ENCODE results near the gene KRTAP29-1.
"Not testable (repeated sequence)": the region's sequence is repeated elsewhere in the genome, so short reads cannot be mapped to it uniquely, and the experiment has no call there.

Gene KRTAP29-1

DNA sequence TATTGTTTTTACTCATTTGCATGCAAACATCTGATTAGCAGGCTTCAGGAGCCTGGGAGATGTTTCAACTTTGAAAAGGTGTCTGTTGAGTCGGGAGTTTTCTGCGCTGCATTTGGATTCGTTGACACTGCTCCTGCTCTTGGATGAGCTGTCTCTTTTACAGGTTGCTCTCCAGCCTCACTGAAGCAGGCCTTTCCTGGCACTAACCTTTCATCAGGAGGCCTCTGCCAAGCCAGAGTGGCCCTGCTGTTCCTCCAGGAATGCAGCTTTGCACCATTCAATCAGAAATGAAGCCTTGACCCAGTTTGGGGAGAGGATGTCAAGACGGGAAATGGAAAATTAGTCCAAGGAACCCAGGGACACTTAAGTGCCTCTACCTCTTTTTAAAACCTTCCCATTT is 330 bp upstream of the KRTAP29-1 start:
- no peak for DNase-seq (ENCODE audit: low read depth in 2 of 2, low spot score in 1 of 2)

DNA sequence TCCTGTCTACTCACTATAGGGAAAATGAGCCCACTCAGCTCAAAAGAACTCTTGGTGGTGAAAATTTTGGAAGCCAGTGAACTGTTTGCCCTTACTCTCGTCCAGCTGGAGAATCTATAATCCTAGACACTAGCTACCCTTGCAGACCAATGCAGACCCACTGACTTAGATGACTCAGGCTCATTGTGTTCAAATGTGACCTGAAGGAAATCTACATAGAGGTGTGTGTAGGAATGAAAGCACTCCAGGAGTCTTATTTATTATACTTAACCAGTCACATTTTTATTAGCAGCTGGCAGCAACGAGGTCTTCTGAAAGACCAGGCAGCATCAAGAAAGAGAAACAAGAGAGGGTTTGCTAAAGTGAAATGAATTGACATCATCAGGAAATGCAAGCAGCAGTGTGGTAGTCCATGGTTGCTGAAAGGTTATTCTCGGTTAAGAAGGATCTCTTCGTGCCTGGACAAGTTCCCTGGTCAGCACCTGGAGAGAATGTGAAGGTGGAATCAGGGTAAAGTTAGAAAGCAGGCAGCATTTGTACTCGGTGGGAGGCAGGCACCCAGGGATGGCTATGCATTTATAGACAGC is 1.4 kb downstream of the KRTAP29-1 start:
- DNase-seq (ENCODE audit: low read depth in 2 of 2, low spot score in 1 of 2): no peak

DNA sequence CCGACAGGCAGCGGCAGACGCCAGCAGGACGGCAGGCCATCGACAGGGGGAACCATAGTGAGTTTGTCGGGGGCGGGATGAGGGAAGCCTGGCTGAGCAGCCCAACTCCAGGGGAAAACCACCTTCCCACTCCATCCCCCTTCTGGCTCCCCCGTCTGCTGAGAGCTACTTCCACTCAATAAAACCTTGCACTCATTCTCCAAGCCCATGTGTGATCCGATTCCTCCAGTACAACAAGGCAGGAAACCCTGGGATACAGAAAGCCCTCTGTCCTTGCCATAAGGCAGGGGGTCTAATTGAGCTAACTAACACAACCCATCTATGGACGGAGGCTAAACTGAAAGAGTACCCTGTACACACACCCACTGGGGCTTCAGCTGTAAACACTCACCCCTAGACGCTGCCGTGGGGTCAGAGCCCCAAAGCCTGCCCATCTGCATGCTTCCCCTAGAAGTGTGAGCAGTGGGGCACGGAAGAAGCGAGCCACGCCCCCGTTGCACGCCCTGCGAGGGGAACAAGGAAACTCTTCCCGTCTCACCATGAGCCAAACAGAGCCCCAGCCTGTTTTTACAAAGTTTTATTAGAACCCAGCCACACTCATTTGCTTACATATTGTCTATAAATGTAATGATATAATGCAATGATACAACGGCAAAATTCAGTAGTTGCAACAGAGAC is 4.1 kb downstream of the KRTAP29-1 start:
- DNase-seq (ENCODE audit: low read depth in 2 of 2, low spot score in 1 of 2): no peak

DNA sequence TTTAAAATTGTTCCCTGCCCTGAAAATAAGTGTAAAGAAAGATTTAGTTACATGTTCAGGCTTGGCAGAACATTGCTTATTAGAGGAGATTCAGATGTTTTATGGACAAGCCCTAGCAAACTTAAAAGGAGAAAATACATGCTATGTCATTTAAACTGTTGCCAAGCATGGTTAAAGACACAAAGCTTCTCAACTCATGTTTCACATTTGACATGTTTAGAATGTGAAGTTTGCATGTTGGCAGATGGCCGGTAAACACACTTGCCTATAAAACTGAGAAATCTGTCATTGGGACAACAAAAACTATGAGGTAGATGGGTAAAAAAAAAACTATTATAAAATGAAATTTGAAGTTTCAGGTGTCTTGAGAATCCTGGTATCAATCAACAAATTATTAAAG is 5.8 kb downstream of the KRTAP29-1 start:
- no peak for DNase-seq (ENCODE audit: low read depth in 2 of 2, low spot score in 1 of 2)

DNA sequence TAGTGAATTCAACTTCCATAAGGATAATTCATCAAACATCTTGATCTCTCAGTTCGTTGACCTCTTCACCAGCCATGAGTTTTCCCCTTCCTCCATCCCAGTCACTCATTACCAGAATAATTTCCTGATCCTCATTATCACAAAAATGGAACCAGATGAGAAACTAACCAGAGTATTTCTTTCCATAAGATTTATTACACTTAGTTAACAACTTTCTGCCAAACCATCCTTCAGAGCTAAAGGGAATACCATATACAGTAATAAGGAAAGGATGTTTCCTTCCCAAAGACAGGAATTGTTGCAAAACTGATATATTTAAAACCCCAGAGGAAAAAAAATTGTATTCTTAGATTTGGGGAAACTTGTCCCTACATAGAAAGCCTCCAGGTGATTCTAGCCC is 8.6 kb downstream of the KRTAP29-1 start:
- no peak for DNase-seq (ENCODE audit: low read depth in 2 of 2, low spot score in 1 of 2)

DNA sequence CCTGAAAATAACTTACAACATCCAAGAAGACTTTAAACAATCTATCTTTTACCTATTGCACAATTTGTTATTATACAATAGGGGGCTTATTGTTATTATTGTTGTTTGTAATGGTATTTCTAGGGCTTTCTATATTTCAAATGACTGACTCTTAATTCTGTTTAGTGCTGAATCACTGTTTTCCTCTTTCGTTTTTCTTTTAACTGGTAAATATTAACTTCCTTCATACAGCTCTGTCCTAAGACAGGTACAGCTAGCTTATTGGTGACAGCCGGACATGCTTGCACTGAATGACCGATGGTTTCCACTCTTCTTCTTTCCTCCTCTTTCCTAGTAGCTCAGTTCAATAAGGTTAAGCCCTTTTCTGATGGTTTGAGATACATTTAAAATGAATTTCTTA is 15.6 kb downstream of the KRTAP29-1 start:
- DNase-seq (ENCODE audit: low read depth in 2 of 2, low spot score in 1 of 2): no peak

DNA sequence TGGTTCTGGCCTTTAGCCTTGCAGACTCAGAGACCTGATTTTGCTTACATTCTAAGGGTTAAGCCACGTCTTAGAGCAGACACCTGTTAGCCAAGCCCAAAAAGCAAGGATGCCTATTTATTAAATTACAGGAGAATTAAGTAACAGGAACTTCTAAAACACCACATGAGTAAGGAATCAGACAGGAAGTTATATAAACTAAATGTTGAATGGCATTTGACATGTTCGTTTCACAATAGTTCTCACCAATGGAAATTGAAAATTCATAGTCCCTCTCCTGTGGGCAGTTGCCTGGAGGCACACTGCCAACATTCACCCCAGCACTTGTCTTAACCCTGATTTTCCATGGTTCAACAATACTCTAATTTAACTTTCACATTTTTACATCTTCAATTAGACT is 18.1 kb downstream of the KRTAP29-1 start:
- no peak for DNase-seq (ENCODE audit: low read depth in 2 of 2, low spot score in 1 of 2)

DNA sequence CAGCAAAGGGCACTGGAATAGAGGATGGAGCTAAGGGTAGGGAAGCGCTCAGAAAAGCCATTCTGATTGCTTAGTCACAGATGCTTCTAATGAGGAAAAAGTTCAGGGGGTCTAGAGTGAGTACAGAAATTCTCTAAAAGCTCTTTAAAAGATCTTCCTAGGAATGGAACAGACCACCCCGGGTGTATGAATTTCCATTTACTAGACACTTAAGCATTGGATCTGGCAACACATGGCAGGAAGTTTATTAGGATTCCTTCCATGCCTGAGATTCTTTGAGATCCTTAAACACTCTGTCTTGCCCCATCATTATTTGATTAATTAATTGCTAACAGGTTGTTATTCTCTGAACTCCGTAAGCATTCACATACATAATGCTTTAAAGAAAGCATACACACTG is 18.6 kb downstream of the KRTAP29-1 start:
- no peak for DNase-seq (ENCODE audit: low read depth in 2 of 2, low spot score in 1 of 2)

DNA sequence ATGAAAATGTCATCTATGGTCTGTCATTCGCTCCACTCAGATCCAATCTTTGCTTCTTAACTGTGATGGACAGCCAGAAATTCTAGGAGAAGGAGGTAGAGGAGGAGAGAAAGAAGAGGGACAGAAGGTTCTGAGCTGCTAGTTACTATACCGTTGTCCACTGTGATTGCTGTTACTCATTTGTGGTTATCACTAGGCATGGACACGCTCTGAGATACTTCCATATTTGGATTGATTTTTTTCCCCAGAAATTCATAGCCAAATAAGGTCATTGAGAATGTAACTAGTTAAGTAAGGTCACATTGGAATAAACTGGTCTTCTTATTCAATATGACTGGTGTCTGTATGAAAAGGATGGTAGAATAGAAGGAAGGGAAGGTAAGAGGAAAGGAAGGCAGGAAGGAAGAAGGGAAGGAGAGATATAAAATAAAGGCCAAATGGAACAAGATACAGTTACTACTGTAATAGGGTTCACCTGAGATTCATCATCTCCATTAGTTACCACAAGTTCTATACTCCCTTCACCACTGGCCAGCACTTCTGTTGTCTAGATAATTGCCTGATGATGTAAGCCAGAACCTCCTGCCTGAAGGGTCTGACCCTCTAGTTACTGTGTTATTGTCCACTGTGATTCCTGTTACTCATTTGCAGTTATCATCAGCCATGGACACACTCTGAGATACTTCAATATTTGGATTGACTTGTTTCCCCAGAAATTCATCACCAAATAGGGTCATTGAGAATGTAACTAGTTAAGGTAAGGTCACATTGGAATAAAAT is 24.3 kb downstream of the KRTAP29-1 start:
- DNase-seq (ENCODE audit: low read depth in 2 of 2, low spot score in 1 of 2): no peak

DNA sequence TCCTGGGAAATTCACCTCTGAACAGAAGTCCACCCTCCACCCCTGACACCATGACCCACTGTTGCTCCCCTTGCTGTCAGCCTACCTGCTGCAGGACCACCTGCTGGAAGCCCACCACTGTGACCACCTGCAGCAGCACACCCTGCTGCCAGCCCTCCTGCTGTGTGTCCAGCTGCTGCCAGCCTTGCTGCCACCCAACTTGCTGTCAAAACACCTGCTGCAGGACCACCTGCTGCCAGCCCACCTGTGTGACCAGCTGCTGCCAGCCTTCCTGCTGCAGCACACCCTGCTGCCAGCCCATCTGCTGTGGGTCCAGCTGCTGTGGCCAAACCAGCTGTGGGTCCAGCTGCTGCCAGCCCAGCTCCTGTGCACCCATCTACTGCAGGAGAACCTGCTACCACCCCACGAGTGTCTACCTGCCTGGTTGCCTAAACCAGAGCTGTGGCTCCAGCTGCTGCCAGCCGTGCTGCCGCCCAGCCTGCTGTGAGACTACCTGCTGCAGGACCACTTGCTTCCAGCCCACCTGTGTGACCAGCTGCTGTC is 26.9 kb downstream of the KRTAP29-1 start, which contains the start of gene KRTAP9-7:
Gene KRTAP9-7, plus strand, starts transcription at position 51 of the 543 bp plus-strand sequence. Its CDS starts 0 bp downstream, at position 51.
- not testable (repeated sequence) for DNase-seq (ENCODE audit: low read depth in 2 of 2, low spot score in 1 of 2)

DNA sequence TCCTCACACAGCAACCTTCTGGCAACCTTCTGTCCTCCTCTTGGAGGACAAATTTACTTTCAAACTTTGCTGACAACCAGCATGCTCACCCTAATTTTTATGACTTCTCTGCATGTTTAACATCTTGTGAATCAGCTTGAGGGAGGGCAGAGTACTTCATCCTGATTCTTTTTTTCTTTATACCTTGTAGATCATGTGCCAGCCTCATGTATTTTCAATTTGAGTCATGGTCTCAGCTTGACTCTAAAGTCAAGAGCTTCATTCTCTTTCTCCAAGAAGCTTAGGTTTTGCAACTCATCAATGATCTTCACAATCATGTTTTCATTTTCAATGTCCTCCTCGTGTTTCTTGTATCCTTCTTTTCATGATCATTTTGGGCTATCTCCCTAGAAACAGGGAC is 30.8 kb downstream of the KRTAP29-1 start:
- no peak for DNase-seq (ENCODE audit: low read depth in 2 of 2, low spot score in 1 of 2)

DNA sequence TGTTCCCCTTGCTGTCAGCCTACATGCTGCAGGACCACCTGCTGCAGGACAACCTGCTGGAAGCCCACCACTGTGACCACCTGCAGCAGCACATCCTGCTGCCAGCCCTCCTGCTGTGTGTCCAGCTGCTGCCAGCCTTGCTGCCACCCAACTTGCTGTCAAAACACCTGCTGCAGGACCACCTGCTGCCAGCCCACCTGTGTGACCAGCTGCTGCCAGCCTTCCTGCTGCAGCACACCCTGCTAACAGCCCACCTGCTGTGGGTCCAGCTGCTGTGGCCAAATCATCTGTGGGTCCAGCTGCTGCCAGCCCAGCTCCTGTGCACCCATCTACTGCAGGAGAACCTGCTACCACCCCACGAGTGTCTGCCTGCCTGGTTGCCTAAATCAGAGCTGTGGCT is 31.3 kb downstream of the KRTAP29-1 start:
- not testable (repeated sequence) for DNase-seq (ENCODE audit: low read depth in 2 of 2, low spot score in 1 of 2)

DNA sequence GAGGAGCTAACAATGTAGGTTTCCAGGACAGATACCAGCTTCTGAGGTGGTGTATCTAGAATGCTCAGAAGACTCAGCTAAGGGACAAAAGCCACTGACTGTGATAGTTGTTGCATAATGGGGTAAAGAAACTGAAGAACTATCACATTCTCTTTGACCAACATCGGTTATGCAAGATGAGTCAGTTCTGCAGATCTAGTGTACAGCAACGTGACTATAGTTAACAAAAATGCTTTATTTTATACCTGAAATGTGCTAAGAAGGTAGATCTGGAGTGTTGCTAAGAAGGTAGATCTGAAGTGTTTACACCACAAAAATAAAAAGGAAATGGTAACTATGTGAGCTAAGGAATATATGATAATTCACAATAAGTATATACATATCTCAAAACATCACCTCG is 34.9 kb downstream of the KRTAP29-1 start:
- DNase-seq (ENCODE audit: low read depth in 2 of 2, low spot score in 1 of 2): no peak

DNA sequence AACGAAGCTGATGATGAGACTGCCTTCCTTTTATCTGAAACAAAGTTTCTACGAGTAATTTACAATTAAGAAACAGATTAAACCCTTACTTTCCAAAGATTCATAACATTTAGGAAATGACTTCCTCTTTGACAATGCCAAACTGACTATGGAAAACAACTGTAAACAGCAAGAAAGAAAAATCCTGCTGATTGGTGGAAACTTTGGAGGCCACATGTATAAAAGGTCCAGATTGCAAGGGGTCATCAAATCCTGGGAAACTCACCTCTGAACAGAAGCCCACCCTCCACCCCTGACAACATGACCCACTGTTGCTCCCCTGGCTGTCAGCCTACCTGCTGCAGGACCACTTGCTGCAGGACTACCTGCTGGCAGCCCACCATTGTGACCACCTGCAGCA is 37.6 kb downstream of the KRTAP29-1 start, which contains the start of gene KRTAP9-6:
Gene KRTAP9-6, plus strand, starts transcription at position 301 of the 400 bp plus-strand sequence. Its CDS starts 0 bp downstream, at position 301.
- DNase-seq (ENCODE audit: low read depth in 2 of 2, low spot score in 1 of 2): no peak

DNA sequence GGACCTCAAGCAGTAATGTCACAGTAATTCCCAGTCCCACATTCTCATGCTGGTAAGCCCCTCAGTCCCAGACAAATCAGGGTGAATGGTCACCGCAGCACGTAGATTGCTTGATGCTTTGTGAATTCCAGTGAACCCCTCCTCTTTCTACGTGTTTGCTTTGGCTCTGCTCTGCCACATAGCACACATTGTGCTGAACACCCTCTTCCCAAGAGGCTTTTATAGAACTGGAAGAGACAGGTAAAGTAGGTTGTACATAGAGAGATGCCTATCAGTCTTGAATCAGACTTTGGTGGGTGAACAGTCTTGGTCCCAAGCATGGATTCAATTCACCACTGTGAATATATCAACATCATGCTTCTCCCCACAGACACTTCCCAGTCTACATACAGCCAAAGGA is 38.1 kb downstream of the KRTAP29-1 start:
- no peak for DNase-seq (ENCODE audit: low read depth in 2 of 2, low spot score in 1 of 2)

DNA sequence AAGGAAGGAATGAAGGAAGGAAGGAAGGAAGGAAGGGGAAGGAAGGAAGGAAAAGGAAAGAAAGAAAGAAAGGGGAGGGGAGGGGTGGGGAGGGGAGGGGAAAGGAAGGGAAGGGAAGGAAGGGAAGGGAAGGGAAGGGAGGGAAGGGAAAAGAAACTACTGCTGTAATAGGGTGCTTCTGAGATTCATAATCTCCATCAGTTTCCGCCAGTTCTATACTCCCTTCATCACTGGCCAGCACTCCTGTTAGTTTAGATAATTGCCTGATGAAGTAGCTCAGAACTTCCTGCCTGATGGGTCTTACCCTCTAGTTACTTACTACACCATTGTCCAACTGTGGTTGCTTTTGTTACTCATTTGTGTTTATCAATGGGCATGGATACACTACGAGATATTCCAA is 39.4 kb downstream of the KRTAP29-1 start:
- no peak for DNase-seq (ENCODE audit: low read depth in 2 of 2, low spot score in 1 of 2)

DNA sequence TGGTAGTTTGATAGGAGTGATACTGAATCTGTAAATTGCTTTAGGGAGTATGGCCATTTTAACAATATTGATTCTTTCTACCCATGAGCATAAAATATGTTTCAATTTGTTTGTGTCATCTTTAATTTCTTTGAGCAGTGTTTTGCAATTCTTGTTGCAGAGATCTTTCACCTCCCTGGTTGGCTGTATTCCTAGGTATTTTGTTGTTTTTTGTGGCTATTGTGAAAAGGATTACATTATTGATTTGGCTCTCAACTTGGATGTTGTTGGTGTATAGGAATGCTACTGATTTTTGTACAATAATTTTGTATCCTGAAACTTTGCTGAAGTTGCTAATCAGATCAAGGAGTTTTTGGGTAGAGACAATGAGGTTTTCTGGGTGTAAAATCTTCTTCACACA is 44.2 kb downstream of the KRTAP29-1 start:
- no peak for DNase-seq (ENCODE audit: low read depth in 2 of 2, low spot score in 1 of 2)

DNA sequence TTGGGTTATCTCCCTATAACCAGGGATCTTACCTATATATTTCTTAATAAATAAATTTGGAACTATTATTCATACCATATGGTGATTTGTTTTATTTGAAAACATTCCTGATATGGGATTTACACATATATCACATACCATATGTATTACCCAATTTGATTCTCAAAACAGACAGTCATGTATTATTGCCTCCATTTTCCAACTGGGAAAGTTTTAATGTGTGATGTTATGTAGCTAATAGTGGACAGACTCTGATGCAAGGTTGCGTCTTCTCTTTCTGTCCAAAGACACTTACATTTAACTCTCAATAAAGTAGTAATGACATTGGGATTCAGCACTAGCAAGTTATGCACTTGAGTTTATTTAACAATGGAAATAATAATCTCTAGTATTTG is 46.4 kb downstream of the KRTAP29-1 start:
- DNase-seq (ENCODE audit: low read depth in 2 of 2, low spot score in 1 of 2): no peak

DNA sequence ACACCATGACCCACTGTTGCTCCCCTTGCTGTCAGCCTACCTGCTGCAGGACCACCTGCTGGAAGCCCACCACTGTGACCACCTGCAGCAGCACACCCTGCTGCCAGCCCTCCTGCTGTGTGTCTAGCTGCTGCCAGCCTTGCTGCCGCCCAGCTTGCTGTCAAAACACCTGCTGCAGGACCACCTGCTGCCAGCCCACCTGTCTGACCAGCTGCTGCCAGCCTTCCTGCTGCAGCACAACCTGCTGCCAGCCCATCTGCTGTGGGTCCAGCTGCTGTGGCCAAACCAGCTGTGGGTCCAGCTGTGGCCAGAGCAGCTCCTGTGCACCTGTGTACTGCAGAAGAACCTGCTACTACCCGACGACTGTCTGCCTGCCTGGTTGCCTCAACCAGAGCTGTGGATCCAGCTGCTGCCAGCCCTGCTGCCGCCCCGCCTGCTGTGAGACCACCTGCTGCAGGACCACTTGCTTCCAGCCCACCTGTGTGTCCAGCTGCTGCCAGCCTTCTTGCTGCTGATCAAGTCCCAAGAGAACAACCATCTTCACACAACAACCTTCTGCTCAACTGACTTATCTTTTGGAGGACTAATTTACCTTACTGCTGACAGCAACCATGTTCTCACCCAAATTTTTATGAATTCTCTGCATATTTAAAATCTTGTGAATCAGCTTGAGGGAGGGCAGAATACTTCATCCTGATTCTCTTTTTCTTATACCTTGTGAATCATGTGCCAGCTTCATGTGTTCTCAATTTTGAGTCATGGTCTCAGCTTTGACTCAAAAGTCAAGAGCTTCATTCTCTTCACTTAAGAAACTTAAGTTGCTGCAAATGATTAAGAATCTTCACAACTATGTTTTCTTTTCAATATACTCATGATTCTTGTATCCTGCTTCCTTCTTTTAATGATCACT is 47.0 kb downstream of the KRTAP29-1 start, which contains the start of gene KRTAP9-9:
Gene KRTAP9-9, plus strand, starts transcription at position 4 of the 910 bp plus-strand sequence.
- DNase-seq (ENCODE audit: low read depth in 2 of 2, low spot score in 1 of 2): not testable (repeated sequence)

DNA sequence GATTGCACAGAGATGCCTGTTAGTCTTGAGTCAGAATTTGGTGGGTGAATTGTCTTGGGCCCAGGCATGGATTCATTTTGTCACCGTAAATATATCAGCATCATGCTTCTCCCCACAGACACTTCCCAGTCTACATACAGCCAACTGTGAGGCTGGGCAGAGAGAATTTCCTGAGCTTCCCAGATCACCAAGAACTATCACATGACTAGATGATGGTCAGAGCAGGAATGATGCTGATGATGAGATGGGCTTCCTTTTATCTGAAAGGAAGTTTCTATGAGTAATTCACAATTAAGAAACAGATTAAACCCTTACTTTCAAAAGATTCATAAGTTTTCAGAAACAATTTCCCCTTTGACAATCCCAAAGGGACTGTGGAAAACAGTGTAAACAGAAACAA is 47.8 kb downstream of the KRTAP29-1 start:
- DNase-seq (ENCODE audit: low read depth in 2 of 2, low spot score in 1 of 2): no peak
